Pericardium fibroblast (primary cell): Measurements from ENCODE around the gene ADAMTS6. TPM values are rescaled to one million over a fixed set of nuclear protein-coding genes. Genes with fewer than 3 reads are reported as not detected.

Experiments
- total RNA-seq: library from RNA; depleted of rRNA; stranded (reverse); fragments of >200 nt; gene quantifications from 2 replicates; pipeline ENCODE4 v1.2.3, GENCODE V29; 2015

ADAMTS6 gene
- 4.0 and 12.7 TPM in 2 replicates for total RNA-seq

GRCh38 chr5:65481635-65482295 is at the start of gene ADAMTS6:
ADAMTS6 (minus strand) TSS chr5:65481920; CDS start chr5:65473673, 8,247 bp downstream.

Other genes with a start within 250 kb of the ADAMTS6 start
- gene CENPK, start 81.2 kb upstream of the ADAMTS6 start, total RNA-seq, result 1.3 and 8.3 TPM in 2 replicates
- gene PPWD1, start 81.4 kb upstream of the ADAMTS6 start, total RNA-seq, result 14.7 and 35.7 TPM in 2 replicates
- 7.7 and 11.1 TPM in 2 replicates for gene TRIM23, start 142.4 kb upstream of the ADAMTS6 start, total RNA-seq
- gene SHLD3, start 143.1 kb upstream of the ADAMTS6 start, total RNA-seq, result 0.34 and 2.6 TPM in 2 replicates
- gene TRAPPC13, start 143.1 kb upstream of the ADAMTS6 start, total RNA-seq, result 9.4 and 10.5 TPM in 2 replicates
- gene SGTB, start 240.2 kb upstream of the ADAMTS6 start, total RNA-seq, result 6.2 and 9.5 TPM in 2 replicates
- gene NLN, start 240.3 kb upstream of the ADAMTS6 start, total RNA-seq, result 13.6 and 19.3 TPM in 2 replicates